D341Med (cell line): Measurements from ENCODE around the gene BHLHA9.
"Not testable (repeated sequence)": the region's sequence is repeated elsewhere in the genome, so short reads cannot be mapped to it uniquely, and the experiment has no call there.

ENCODE experiments used
- DNase-seq: peaks from one replicate; pipeline ENCODE4 v3.0.0; 2012; ENCODE audit warnings: low spot score

BHLHA9 gene

GRCh38 chr17:1300371-1300905, 30.2 kb downstream of the BHLHA9 start:
- peak; percentile 21 for DNase-seq

GRCh38 chr17:1301546-1301945, 31.3 kb downstream of the BHLHA9 start:
- DNase-seq: peak; percentile 14

- DNase-seq: no peak
Measured at GRCh38 chr17:1302761-1303160, 32.5 kb downstream of the BHLHA9 start.

- no peak for DNase-seq
Measured at GRCh38 chr17:1304522-1304921, 34.3 kb downstream of the BHLHA9 start.

GRCh38 chr17:1304962-1305563, 34.8 kb downstream of the BHLHA9 start:
- no peak for DNase-seq

- DNase-seq: not testable (repeated sequence)
Measured at GRCh38 chr17:1307829-1308228, 37.6 kb downstream of the BHLHA9 start.

- peak; percentile 43 for DNase-seq
Measured at GRCh38 chr17:1312261-1312870, 42.1 kb downstream of the BHLHA9 start.

- no peak for DNase-seq
Measured at GRCh38 chr17:1313270-1314005, 43.2 kb downstream of the BHLHA9 start.

- DNase-seq: no peak
Measured at GRCh38 chr17:1315409-1315808, 45.2 kb downstream of the BHLHA9 start.

- DNase-seq: peak; percentile 52
Measured at GRCh38 chr17:1315891-1316403, 45.7 kb downstream of the BHLHA9 start.
